MM.1S (cell line): ENCODE measurements around the gene OR8D2.
A peak's percentile ranks its signal among the peaks of the same experiment; 100 is the strongest.

Source experiments
- DNase-seq: peaks from one replicate; pipeline ENCODE4 v3.0.0-alpha.2; 2015
- H2AFZ ChIP-seq: fragments of 300-600 bp; sonication (generic); 2 replicates; pipeline ENCODE4 v1.6.0; 2016; ENCODE audit warnings: antibody characterized with exemption, low read length
- H3F3A ChIP-seq: fragments of 300-600 bp; sonication (generic); 2 replicates; pipeline ENCODE4 v1.6.1; 2016; ENCODE audit warnings: mild to moderate bottlenecking, antibody characterized with exemption, low read length, moderate library complexity, mixed read lengths; ENCODE audit not compliant: insufficient read depth
- H3K27ac ChIP-seq: fragments of 300-600 bp; sonication (generic); 2 replicates; pipeline ENCODE4 v1.5.1; 2016; ENCODE audit warnings: mild to moderate bottlenecking, low read length
- H3K27me3 ChIP-seq: fragments of 300-600 bp; sonication (generic); replicated peaks from 2 replicates; pipeline ENCODE4 v1.6.0; 2016; ENCODE audit warnings: low read length; ENCODE audit not compliant: insufficient read depth
- H3K36me3 ChIP-seq: fragments of 300-600 bp; sonication (generic); replicated peaks from 2 replicates; pipeline ENCODE4 v1.6.1; 2016; ENCODE audit warnings: mild to moderate bottlenecking, low read length, mixed read lengths; ENCODE audit not compliant: insufficient read depth
- H3K4me1 ChIP-seq: fragments of 300-600 bp; sonication (generic); 2 replicates; pipeline ENCODE4 v1.6.1; 2016; ENCODE audit warnings: low read length, mixed read lengths
- H3K4me2 ChIP-seq: fragments of 300-600 bp; sonication (generic); 2 replicates; pipeline ENCODE4 v1.6.0; 2016; ENCODE audit warnings: low read depth, low read length
- H3K4me3 ChIP-seq: fragments of 300-600 bp; sonication (generic); 2 replicates; pipeline ENCODE4 v1.5.1; 2016; ENCODE audit warnings: low read length, mixed read lengths
- H3K79me2 ChIP-seq: fragments of 300-600 bp; sonication (generic); 2 replicates; pipeline ENCODE4 v1.6.1; 2016; ENCODE audit warnings: mixed run types, low read length, mixed read lengths
- H3K9ac ChIP-seq: fragments of 300-600 bp; sonication (generic); 2 replicates; pipeline ENCODE4 v1.6.1; 2016; ENCODE audit warnings: low read length, mixed read lengths
- H3K9me2 ChIP-seq: fragments of 300-600 bp; sonication (generic); replicated peaks from 2 replicates; pipeline ENCODE4 v1.6.1; 2016; ENCODE audit warnings: mild to moderate bottlenecking, low read length, mixed read lengths; ENCODE audit not compliant: insufficient read depth
- H3K9me3 ChIP-seq: fragments of 300-600 bp; sonication (generic); replicated peaks from 2 replicates; pipeline ENCODE4 v1.6.1; 2016; ENCODE audit warnings: mild to moderate bottlenecking, low read length, mixed read lengths; ENCODE audit not compliant: insufficient read depth
- H4K20me1 ChIP-seq: fragments of 300-600 bp; sonication (generic); 2 replicates; pipeline ENCODE4 v1.6.1; 2016; ENCODE audit warnings: mild to moderate bottlenecking, low read length, moderate library complexity, mixed read lengths; ENCODE audit not compliant: insufficient read depth
- CTCF ChIP-seq: fragments of 300-600 bp; sonication (generic); IDR thresholded peaks from 2 replicates; pipeline ENCODE4 v1.5.1; 2016; ENCODE audit warnings: antibody characterized with exemption, low read length, mixed read lengths
- EZH2 ChIP-seq: fragments of 300-600 bp; sonication (generic); optimal IDR thresholded peaks from 2 replicates; pipeline ENCODE3; 2017; ENCODE audit warnings: low read depth, mild to moderate bottlenecking, antibody characterized with exemption, low read length, mixed read lengths
- EZH2phosphoT487 ChIP-seq: fragments of 300-600 bp; sonication (generic); IDR thresholded peaks from 2 replicates; pipeline ENCODE4 v1.6.1; 2018; ENCODE audit warnings: antibody characterized with exemption, low read length

The OR8D2 gene

GRCh38 chr11:124331873-124332272 is 11.9 kb upstream of the OR8D2 start:
- no peak overlapping the region for H2AFZ ChIP-seq
- TF ChIP-seq EZH2: no peak
- no peak for TF ChIP-seq CTCF
- no peak for TF ChIP-seq EZH2phosphoT487
- no peaks in the 10 kb centered on the region for H4K20me1 ChIP-seq
- no peaks in the 10 kb centered on the region for H3K79me2 ChIP-seq
- no peak for DNase-seq
- no peaks in the 10 kb centered on the region for H3K9me2 ChIP-seq
- H3K4me2 ChIP-seq: no peak overlapping the region
- peaks cover 12% of the 10 kb centered on the region for H3F3A ChIP-seq
- peaks cover 19% of the 10 kb centered on the region for H3K4me1 ChIP-seq
- H3K9ac ChIP-seq: no peak overlapping the region
- peaks cover 11% of the 10 kb centered on the region; the same call in 1 of the 2 replicates for H3K27me3 ChIP-seq
- H3K27ac ChIP-seq: no peak overlapping the region
- no peak overlapping the region for H3K4me3 ChIP-seq
- no peaks in the 10 kb centered on the region for H3K36me3 ChIP-seq
- H3K9me3 ChIP-seq: no peaks in the 10 kb centered on the region

- DNase-seq: peak; percentile 80
Observed at GRCh38 chr11:124329787-124330478, 9.9 kb upstream of the OR8D2 start.

GRCh38 chr11:124327775-124328174 is 7.8 kb upstream of the OR8D2 start:
- Histone ChIP-seq H3K9ac (no peak overlapping the region), H3F3A (peaks cover 12% of the 10 kb centered on the region), H3K36me3 (no peaks in the 10 kb centered on the region), H3K4me1 (peaks cover 19% of the 10 kb centered on the region), H3K4me2 (no peak overlapping the region), H3K27ac (no peak overlapping the region), H3K9me3 (no peaks in the 10 kb centered on the region), H2AFZ (no peak overlapping the region), H3K9me2 (no peaks in the 10 kb centered on the region), H3K4me3 (no peak overlapping the region), H3K27me3 (peaks cover 11% of the 10 kb centered on the region; the same call in 1 of the 2 replicates), H3K79me2 (no peaks in the 10 kb centered on the region), H4K20me1 (no peaks in the 10 kb centered on the region)
- TF ChIP-seq EZH2phosphoT487: no peak
- no peak for TF ChIP-seq CTCF
- TF ChIP-seq EZH2: no peak
- DNase-seq: no peak

More at GRCh38 chr11:124329787-124330478, 9.9 kb upstream of the OR8D2 start:
- TF ChIP-seq EZH2phosphoT487: no peak
- peak; percentile 24; the same call in 1 of the 2 replicates for TF ChIP-seq CTCF
- no peaks in the 10 kb centered on the region for H3K79me2 ChIP-seq
- peaks cover 19% of the 10 kb centered on the region for H3K4me1 ChIP-seq
- H3K27ac ChIP-seq: no peak overlapping the region
- H3K9me3 ChIP-seq: no peaks in the 10 kb centered on the region
- peak overlapping the region; percentile 23; the same call in 1 of the 2 replicates for H3K4me2 ChIP-seq
- no peaks in the 10 kb centered on the region for H3K36me3 ChIP-seq
- no peak overlapping the region for H3K9ac ChIP-seq
- H3K27me3 ChIP-seq: peaks cover 11% of the 10 kb centered on the region; the same call in 1 of the 2 replicates
- H2AFZ ChIP-seq: no peak overlapping the region
- H3K4me3 ChIP-seq: no peak overlapping the region
- no peaks in the 10 kb centered on the region for H4K20me1 ChIP-seq
- H3F3A ChIP-seq: peaks cover 12% of the 10 kb centered on the region
- no peaks in the 10 kb centered on the region for H3K9me2 ChIP-seq
